Stromal cell of bone marrow (primary cell): ENCODE data around the gene ABCA4.

Experiments used
- DNase-seq: peaks from one replicate; pipeline ENCODE4 v3.0.0-alpha.2; 2012; ENCODE audit warnings: low read depth

ABCA4 gene

DNA sequence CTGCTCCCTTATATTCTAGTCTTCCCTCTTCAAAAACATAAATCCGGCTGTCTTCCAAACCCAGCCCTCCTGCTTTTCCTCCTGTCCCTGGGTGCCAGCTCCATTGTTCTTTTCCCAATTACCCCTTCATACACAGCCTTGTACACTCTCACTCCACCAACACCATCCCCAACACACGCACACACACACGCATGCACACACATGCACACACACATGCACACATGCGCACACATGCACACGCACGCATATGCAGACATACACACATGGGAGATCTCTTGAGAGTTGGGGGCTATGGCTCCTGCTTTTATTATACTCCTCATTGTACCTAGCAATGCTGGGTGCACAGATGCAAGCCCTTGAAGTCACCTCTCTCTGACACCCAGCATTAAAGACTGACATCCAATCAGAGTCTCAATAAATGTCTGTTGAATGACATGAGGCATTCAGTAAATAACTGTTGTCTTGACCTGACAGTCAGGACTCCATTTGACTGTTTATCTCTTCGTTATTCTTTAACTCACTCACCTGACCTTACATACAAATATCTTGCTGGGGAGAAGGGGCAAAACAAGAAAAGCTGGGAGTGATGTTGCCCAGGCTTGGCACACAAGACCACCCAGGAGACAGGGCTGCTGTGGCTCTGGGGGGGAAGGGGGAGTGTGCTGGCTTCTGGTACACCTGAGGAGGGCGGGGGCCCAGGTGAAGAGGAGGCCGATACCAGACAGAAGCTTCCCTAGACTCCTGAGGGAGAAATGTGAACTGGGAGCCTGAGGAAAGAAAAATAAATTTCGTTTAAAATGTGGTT is 16.0 kb downstream of the ABCA4 start:
- no peak for DNase-seq

DNA sequence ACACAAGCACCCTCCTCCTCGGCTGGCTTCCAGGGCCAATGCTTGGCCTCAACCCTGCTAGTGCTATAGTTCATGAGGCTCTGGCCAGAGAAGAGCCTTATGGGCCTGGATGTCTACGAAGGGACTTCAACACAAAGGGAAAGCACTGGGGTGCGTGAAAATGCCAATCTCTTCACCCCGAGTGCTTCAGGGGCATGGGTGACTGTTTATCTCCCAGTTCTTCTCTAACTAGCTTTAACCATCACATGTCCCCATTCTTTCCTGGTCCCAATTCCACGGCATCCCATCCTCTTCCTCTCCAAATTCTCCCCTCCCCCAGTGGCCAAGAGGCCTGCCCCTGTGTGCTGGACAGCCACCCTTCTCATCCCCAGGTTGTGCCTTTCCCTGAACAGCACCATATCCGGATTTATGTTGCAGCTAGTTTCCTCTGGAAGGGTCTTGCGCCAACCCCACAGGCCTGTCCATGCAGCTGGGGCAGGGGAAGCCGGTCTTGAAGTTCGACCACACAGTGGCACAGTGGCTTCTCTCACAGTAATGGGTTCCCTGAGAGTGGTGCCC is 16.7 kb downstream of the ABCA4 start:
- DNase-seq, result no peak

DNA sequence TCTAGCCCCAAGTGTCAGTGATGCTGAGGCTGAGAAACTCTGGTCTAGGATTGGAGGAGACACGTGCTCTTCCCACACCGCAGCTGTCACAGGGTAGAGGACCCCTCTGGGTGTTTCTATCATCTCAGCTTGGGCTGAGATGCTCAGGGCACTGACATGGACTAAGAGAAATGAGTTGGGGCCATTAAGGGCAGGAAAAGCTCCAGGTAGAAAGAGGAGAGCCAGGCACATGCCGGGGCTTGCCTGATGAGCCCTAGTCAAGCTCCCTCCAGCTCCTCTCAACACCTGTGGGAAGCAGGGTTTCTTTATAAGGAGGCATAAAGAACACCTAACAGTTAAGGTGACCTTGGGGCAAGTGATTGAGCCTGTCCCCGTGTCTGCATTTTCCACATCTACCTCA is 17.3 kb downstream of the ABCA4 start:
- DNase-seq, result no peak

DNA sequence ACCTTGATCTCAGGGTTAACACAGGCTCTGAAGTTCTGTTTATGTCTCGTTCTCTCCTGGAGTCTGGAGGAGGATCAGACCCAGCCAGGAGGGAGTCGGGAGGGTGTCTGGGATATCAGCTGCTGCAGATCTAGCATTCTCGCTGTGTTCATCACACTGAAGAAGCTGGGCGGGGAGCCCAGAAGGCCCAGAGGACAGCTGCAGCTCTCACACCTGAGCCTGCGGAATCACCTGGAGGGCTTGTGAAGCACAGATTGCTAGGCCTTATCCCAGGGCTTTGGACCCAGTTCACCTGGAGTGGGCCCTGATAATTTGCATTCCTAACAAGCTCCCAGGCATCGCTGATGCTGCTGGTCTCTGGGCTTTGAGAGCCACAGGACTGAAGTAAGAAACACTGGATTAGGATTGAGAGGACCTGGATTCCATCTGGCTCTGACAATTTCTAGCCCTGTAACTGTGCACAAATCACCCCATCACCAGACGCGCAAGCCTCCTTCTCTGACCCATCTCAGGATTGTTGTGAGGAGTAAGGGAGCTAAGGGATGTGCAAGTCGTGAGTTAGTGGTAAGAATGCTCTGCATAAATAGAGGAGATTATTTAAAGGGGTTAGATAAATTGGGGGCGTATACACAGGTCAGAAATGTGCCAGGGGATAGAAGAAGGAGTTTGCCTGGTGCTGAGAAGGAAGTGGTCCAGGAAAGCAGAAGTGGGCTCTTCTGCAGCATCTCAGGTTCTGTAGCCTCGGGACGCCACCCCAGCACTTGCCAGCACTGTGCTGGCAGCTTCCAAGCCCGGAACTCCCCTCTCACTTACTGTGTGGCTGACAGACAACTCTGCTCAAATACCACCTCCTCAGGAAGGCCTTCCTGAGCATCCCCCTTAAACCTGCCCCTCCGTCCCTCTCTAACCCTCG is 19.1 kb downstream of the ABCA4 start:
- no peak for DNase-seq

DNA sequence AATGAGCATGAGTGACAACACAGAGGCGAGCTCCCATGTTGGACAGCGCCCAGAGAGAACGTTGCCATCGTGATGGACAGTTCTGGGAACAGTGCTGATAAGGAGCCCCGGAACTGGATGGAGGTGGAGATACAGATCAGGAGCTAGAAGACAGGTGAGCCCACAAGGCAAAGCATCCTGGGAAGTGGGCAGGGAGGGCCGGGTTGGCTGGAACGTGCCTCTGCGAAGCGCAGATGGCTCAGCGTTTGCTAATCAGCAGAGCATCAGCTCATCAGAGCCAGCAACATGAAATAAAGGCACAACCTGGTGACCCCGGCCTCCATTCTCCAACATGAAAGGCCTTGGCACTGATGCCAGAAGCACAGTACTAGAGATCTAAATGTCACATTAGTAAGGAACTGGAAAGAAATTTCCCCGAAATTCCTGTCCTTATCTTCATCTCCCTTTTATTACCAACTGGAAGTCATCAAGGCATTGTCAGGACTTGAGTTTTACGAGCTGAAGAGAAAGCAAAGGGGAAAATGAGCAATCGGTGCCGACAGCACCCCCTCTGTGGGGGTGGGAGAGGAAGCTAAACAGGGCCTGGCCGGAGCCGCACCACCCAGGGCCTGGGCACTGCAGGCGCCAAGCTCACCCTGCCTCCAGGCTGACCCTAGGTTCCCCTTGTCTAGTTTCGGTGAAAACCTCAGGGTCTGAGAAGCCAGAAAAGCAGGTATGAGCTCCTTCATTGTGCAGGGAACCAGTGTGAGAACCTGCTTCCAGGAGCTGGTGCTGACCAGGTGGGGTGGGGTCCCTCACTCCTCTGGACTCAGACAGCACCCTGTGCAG is 19.9 kb downstream of the ABCA4 start:
- DNase-seq, result no peak

DNA sequence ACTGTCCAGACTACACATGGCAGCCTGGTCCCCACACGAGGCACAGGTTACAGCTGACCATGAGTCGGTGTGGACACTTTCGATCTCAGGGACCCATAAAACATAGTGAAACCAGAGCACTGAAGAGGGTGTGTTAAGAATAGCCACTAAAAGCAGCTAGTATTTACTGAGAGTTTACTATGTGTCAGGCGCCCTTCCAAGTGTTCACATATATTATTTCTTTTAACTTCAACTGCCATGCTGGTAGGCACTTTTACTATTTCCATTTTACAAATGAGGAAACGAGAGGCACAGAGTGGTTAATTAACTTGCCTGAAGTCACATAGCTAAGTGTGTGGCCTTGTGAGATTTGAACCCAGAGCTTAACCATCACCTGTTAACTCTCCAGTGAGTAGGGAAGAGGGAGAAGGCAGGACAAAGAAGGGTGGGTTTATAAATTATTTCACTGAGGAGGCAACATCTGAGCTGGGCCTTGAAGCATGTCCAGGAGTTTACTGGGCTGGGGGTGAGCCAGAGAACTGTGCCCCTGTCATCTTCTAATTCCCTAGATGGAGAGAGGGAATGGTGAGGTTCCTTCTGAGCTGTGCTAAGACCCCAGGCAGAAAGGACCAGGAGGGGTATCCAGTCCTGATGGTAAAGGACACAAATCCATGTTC is 20.7 kb downstream of the ABCA4 start:
- no peak for DNase-seq

DNA sequence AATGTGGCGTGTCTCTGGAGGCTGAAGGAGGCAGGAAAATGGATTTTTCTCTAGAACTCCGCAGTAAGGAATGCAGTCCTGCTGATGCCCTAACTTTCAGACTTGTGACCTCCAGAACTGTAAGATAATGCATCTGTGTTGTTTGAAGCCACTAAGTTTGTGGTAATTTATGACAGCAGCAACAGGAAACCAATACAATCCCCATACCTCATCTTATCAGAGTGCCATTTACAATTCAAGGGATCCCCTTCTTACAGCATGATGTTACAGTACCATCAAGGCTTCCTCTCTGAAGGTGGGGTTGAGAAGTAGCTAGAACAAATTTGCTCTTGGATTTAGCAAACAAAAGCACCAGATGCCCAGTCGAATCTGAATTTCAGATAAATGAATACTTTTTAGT is 21.6 kb downstream of the ABCA4 start:
- no peak for DNase-seq

DNA sequence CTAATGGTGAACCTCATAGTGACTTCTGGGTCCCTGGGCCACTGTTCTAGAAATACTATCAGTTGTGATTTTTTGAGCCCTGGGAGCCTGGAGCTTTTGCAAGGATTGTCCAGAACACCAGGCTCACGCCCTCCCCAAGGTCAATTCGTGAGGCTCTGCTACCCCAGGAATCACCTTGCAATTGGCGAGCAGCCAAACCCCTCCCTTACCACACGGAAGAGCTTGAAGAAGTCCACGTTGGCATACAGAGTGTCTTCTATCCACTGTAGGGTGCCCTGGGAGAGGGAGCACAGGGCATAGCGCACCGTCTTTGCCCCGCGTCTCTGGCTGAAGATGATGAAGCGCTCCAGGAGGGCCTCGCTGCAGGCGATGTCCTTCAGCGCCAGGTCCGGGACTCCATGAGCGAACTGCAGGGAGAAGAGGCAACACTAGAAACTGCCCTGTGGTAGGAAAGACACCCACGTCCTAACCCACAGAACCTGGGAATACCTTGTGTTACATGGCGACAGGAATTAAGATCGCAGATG is 22.3 kb downstream of the ABCA4 start:
- DNase-seq, result no peak

DNA sequence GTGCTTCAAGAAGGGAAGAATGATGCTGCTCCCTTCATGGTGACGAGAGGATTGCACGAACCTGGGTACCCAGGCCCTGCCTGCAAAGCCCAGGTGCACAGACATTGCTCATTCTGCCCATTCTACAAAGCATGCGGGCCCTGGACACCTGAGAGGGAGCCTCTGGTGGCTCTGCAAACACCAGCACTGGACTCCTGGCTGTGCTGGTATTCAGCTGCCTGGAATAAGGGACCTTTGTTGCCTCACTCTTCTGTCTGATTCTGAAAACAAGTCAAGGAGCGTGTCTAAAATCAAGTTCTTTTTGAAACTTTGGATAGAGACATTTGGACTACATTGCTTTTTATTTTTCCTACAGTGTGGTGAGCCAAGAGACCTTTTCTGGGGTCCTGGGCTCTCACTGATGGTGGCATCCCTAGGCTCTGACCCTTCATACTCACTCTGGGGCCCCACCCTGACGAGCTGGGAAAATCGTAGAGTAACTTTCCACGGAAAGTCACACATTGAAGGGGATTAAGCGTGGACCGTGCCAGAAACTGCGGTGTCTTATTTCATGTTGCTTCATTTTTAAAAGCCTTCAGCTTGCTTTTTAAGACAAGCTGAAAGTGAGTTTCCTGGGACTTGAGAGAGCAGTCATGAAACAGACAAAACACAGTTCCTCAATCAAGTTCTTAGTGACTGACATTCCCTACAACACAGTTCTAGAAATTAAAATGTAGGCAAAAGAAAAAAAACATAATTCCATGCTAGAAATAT is 24.0 kb downstream of the ABCA4 start:
- peak; percentile 36 for DNase-seq

DNA sequence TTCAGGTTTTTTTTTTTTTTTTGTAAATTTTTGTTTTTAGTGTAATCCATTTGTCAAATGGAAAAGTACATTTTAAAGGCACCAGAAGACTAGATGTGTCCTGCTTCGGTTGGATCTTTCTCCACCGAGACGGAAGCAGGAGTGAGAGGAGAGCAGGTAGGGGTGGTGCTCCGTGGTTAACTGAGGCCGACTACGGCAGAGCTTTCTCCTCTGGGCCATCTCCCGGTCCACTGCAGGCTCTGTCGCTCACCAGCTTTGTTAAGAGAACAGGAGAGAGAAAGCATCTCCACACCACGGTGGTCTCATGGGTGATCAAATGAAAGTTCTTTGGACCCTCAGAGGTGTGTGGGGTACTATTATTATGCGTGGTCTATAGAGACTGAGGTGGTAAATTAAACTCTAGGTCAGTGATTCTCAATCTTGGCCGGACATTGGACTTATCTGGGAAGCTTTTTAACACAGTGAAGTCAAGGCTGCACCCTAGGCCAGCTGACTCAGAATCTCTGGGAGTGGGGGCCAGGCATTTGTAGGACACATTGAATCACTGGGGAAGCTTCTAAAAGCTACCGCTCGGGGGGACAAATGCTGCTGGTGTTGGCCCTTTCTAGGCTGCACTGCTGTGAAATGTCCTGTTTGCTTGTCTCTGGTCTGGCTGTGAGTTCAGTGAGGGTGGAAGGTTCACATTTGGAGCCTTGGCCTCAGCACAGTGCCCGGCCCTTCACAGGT is 25.0 kb downstream of the ABCA4 start:
- DNase-seq, result no peak

DNA sequence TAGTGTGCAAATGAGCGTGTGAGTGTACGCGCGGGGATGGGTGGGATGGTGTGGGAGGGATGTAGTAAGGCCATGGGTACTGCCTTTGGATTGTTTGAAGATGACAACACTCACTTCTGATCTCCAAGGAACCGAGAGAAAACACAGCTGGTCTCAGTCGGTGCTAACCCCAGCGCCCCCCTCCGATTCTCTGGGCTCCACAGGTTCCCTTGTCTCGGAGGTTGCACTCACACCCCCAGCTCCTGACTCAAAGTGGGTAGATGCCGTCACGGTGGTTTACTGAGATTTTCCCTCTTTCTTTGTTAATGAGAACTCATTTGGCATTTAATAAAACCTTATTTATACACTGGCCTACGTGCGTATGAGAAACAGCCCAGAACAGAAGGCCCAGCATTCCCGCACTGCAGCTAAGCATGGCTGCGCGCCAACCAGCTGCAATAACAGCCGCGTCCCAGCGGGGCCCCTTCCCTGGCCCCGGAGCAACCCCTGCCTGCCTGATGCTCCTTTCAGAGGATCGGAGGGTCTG is 25.8 kb downstream of the ABCA4 start:
- peak; percentile 43 for DNase-seq

DNA sequence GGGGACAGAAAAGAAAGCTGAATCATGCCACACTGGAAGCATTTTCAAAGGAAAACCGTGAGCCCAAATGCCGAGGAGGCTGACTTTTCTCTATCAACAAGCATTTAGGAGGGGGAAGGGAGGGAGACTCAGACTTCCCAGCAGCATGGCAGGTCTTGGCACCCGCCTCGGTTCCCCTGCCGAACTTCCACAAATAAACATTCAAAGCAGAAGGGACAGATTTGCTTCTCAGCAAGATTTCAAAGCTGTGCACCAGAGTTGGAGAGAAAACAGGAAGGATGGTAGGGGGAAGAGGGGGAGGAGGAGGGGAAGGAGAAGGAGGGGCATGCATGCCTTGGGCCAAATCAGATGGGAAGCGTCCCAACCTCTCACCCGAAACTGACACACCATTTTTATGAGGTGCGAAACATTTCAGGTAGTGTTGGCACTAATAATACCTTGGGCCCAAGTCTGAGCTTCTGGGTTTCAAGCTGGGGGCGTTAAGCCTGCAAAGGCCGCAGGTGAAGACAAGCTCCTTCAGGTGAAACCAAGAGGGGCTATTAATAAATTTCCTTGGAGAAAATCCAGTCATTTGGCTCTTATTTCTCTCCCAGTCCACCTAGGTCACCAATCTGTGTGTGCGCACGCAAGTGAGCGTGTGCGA is 26.4 kb downstream of the ABCA4 start:
- peak; percentile 50 for DNase-seq

DNA sequence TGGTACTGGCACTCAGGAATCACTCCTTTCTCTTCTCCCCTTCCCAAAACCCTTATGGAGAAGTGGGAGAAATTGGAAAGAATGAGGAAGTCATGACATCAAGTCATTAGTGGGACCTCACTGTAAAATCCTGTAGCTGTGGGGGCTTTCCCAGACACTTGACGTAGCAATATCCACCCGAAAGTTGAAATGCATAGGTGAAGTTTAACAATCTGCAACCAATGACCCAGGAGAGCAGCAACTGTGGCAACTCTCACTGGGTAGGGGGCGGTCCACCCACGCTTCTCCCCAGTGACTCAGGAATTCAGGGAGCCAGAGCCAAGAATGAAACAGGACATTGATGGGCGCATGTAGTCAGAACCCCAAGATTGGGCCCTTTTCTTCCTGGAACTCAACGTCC is 27.0 kb downstream of the ABCA4 start:
- no peak for DNase-seq

DNA sequence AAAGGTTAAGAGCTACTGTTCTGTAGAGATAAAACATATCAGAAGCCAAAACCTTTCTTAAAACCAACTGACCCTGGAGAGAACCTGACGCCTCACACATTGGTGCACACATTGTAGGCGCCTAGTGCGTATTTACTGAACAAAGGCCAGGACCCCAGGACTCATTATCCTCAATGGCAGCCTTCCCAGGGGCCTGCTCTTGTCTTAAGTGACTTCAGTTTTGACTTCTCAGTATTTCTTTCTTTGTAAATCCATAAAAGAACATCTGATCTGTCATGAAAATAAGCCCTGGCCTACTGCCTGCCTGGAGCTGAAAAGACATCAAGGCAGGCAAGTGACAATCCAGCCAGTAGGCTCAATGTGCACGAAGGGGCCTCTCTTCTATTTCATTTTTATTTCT is 27.6 kb downstream of the ABCA4 start:
- no peak for DNase-seq

DNA sequence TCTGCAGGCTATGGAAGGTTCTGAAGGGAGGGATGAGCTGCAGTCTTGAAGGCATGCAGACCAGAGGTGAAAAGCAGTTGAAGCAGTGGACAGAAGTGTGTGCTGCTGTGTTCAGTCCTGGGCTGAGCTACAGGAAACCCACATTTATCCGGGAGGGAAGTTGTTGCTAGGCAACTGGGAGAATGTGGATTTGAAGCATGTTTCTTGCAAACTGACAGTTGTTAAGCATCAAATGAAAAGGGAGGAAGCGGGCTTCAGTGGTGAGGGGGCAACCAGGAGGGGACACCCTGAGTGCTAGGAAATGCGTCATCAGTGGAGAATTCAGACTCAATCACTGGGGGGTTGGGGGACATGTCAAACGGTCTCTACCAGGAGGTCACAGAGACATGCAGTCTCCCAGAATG is 28.7 kb downstream of the ABCA4 start:
- no peak for DNase-seq

DNA sequence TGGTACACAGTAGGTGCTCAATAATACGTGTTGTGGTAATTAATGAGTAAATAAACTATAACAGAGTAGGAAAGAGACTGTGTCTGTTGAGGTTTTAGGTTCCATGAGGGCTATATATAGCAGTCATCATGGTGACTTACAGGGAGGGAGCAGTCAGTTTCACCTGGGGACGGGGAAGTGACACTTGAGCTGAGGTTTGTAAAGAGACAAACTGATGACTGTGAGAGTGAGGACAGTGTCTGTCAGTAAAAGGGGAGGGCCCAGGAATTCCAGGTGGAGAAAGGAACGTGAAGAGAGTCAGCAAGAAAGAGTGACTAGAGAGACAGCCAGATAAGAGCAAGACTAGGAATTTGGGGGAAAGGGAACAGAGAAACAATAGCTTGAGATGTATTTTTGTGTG is 30.2 kb downstream of the ABCA4 start:
- no peak for DNase-seq

DNA sequence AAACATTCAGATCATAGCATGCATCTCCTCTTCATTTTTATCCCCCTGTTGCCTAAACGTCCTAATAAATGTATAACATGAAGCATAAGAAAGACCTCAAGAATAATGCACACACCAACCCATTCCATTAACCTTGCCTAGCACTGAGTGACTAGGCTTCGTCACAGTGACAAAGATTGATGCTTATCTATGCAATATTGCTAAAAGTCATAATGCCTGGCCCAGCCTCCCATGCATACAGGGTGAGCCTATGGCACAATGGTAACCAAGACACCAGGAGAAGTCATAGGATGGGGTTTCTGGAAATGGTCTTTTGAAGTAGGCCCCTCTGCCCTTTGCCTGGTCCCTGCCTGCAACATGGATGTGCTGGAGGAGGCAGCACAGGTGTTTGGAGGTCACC is 33.8 kb downstream of the ABCA4 start:
- no peak for DNase-seq

DNA sequence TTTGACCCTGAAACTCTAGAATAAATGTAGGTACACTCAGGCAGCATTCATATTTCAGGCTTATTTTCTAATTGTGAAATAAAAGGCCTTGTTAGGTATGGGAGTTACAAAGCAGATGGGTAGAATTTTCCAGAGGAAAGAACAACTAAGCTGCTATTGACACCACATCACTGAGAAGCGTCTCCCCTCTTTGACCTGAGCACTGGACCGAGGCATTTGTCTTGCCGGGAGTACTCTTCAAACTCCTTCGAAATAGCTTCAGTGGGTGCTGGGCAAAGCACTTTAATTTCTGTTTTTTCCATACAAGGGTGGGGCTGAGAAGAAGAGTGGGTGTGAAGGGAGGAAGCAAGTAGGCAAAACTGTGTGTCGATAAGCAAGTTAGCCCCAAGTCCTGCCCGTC is 36.4 kb downstream of the ABCA4 start:
- no peak for DNase-seq

DNA sequence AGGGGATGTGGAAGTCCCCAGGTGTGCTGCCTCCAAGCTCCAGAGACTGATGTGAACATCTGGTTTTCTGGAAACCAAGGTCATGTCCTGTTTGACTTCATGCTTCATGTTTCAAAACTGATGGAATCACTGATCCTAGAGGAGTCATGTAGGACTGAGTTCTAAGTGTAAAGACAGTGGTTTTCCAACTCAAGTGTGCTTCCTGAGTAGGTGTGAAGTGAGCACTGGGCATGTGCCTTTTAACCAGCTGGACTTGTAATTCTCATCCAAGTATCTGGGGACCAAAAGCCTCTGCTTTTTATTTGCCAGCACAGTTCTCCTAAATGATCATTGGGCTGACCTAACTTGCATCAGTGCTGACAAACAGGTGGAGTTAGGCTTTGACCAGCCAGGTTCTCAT is 36.9 kb downstream of the ABCA4 start:
- no peak for DNase-seq
